Mammary epithelial cell (primary cell): ENCODE measurements around the gene ARPIN.

Source experiments
- CTCF ChIP-seq, 2 donors: IDR thresholded peaks in 1 of 2; conservative IDR thresholded peaks in 1 of 2; 2 replicates each; pipeline ENCODE4 v1.5.1; 2011 to 2012; ENCODE audit warnings: inconsistent platforms in 2 of 2, low read length in 2 of 2, mild to moderate bottlenecking in 2 of 2, control low read depth in 1 of 2, low read depth in 1 of 2; ENCODE audit not compliant: insufficient read depth in 1 of 2; ENCODE audit errors: extremely low read depth in 1 of 2
- EZH2 ChIP-seq: IDR thresholded peaks from 2 replicates; pipeline ENCODE4 v1.6.1; 2012; ENCODE audit warnings: low read length, inconsistent platforms, borderline replicate concordance

DNA sequence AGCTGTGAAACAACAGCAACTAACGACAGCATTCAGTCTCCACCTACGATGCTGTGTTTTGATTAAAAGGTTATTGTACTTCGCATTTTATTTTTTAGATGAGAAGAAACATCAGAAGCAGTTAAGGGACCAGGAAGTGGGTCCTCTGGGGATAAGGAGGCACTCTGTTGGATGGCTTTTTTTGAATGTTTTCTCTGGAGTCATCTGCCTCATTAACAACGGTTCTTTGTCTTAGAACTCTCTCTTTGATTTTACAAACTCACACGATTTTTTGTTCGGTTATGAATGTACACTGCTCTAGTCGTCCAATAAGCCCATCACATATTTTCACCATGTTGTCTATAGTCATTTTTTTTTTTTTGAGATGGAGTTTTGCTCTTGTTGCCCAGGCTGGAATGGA lies 36.0 kb upstream of the ARPIN start:
- TF ChIP-seq CTCF (conservative IDR thresholded peaks at IDR 0.05 in 1 of 2, IDR thresholded peaks at IDR 0.05 in 1 of 2; ENCODE audit: extremely low read depth in 1 of 2, insufficient read depth in 1 of 2, low read depth in 1 of 2, low read length in 2 of 2) = no peak
- no peak for TF ChIP-seq EZH2
